HEK293 (cell line): ENCODE measurements around the gene MORF4L2.
A peak's percentile ranks its signal among the peaks of the same experiment; 100 is the strongest.

ENCODE experiments used
- CTCF ChIA-PET: fragments of 350-600 bp; formaldehyde crosslinking; extraction: SDS; loops from one replicate; lab custom pipeline; 2021; ENCODE audit warnings: antibody characterized with exemption; lab: Yijun Ruan, JAX
- POLR2A ChIA-PET: fragments of 300-600 bp; formaldehyde crosslinking; extraction: SDS; loops from one replicate; lab custom pipeline; 2020; ENCODE audit warnings: antibody characterized with exemption, inconsistent platforms; lab: Yijun Ruan, JAX
- H3K27ac ChIP-seq: fragments of 200-500 bp; sonication (Bioruptor generic); 2 replicates; pipeline ENCODE4 v1.5.1; 2014; ENCODE audit warnings: low read depth, low read length, control low read depth, inconsistent platforms; ENCODE audit errors: extremely low read depth
- H3K36me3 ChIP-seq, 2 experiments: fragments of 200-500 bp in 1 of 2; sonication (Bioruptor generic) in 1 of 2; 1 replicate in 1 of 2; 2 replicates in 1 of 2; pipeline ENCODE4 v1.5.1; 2014 to 2017; ENCODE audit warnings: inconsistent platforms in 2 of 2, low read length in 2 of 2; ENCODE audit not compliant: control insufficient read depth in 2 of 2, insufficient read depth in 1 of 2
- H3K4me1 ChIP-seq: fragments of 200-500 bp; sonication (Bioruptor generic); 2 replicates; pipeline ENCODE4 v1.5.1; 2014; ENCODE audit warnings: mild to moderate bottlenecking, low read length, inconsistent platforms; ENCODE audit not compliant: control insufficient read depth, insufficient read depth
- H3K4me3 ChIP-seq: 2 replicates; pipeline ENCODE4 v1.5.1; 2011; ENCODE audit warnings: low read depth, mild to moderate bottlenecking, control low read depth, low read length, moderate library complexity
- H3K9me3 ChIP-seq: fragments of 200-500 bp; sonication (Bioruptor generic); 2 replicates; pipeline ENCODE4 v1.5.1; 2014; ENCODE audit warnings: low read depth, low read length, inconsistent platforms; ENCODE audit not compliant: control insufficient read depth, insufficient read depth
- PBX3 ChIP-seq: sonication (generic); formaldehyde crosslinking; IDR thresholded peaks from 2 replicates; pipeline ENCODE4 v1.8.1; 2022; ENCODE audit warnings: mild to moderate bottlenecking, moderate library complexity, missing genetic modification reagents
- RBAK ChIP-seq: fragments of 450-650 bp; formaldehyde crosslinking; IDR thresholded peaks from 2 replicates; pipeline ENCODE4 v1.5.1; 2016; ENCODE audit warnings: missing biosample characterization, missing genetic modification characterization
- SCRT1 ChIP-seq: fragments of 450-650 bp; formaldehyde crosslinking; IDR thresholded peaks from 2 replicates; pipeline ENCODE4 v1.5.1; 2016; ENCODE audit warnings: missing biosample characterization, missing genetic modification characterization, borderline replicate concordance
- SETDB1 ChIP-seq: IDR thresholded peaks from one replicate; pipeline ENCODE4 v1.6.1; 2017; ENCODE audit warnings: mild to moderate bottlenecking, low read length, moderate library complexity, mixed read lengths; ENCODE audit not compliant: insufficient read length
- ZFHX2 ChIP-seq: fragments of 450-650 bp; formaldehyde crosslinking; conservative IDR thresholded peaks from 2 replicates; pipeline ENCODE4 v1.5.1; 2016; ENCODE audit warnings: missing biosample characterization, missing genetic modification characterization
- ZFP3 ChIP-seq: fragments of 450-650 bp; formaldehyde crosslinking; IDR thresholded peaks from 2 replicates; pipeline ENCODE4 v1.5.1; 2016; ENCODE audit warnings: low read depth, missing biosample characterization, missing genetic modification characterization
- ZNF155 ChIP-seq: fragments of 450-650 bp; formaldehyde crosslinking; IDR thresholded peaks from 2 replicates; pipeline ENCODE4 v1.5.1; 2016; ENCODE audit warnings: missing biosample characterization, missing genetic modification characterization
- ZNF157 ChIP-seq: fragments of 450-650 bp; formaldehyde crosslinking; IDR thresholded peaks from 2 replicates; pipeline ENCODE4 v1.5.1; 2016; ENCODE audit warnings: missing biosample characterization, missing genetic modification characterization
- ZNF202 ChIP-seq: fragments of 450-650 bp; formaldehyde crosslinking; IDR thresholded peaks from 2 replicates; pipeline ENCODE4 v1.5.1; 2016; ENCODE audit warnings: missing biosample characterization, missing genetic modification characterization, borderline replicate concordance
- ZNF23 ChIP-seq: fragments of 450-650 bp; formaldehyde crosslinking; IDR thresholded peaks from 2 replicates; pipeline ENCODE4 v1.5.1; 2016; ENCODE audit warnings: missing biosample characterization, missing genetic modification characterization, borderline replicate concordance
- ZNF350 ChIP-seq: fragments of 450-650 bp; formaldehyde crosslinking; IDR thresholded peaks from 2 replicates; pipeline ENCODE4 v1.5.0; 2017; ENCODE audit warnings: missing biosample characterization, mild to moderate bottlenecking, missing genetic modification characterization
- ZNF37A ChIP-seq: fragments of 450-650 bp; IDR thresholded peaks from 2 replicates; pipeline ENCODE4 v1.5.1; 2018; ENCODE audit warnings: missing biosample characterization, missing genetic modification characterization
- ZNF398 ChIP-seq: fragments of 450-650 bp; formaldehyde crosslinking; IDR thresholded peaks from 2 replicates; pipeline ENCODE4 v1.5.1; 2017; ENCODE audit warnings: missing biosample characterization, missing genetic modification characterization
- ZNF404 ChIP-seq: fragments of 450-650 bp; formaldehyde crosslinking; IDR thresholded peaks from 2 replicates; pipeline ENCODE4 v1.5.1; 2017; ENCODE audit warnings: missing biosample characterization, missing genetic modification characterization
- ZNF426 ChIP-seq: fragments of 450-650 bp; formaldehyde crosslinking; IDR thresholded peaks from 2 replicates; pipeline ENCODE4 v1.5.1; 2017; ENCODE audit warnings: missing biosample characterization, missing genetic modification characterization, mild to moderate bottlenecking, inconsistent platforms, moderate library complexity
- ZNF521 ChIP-seq: fragments of 450-650 bp; formaldehyde crosslinking; IDR thresholded peaks from 2 replicates; pipeline ENCODE4 v1.5.1; 2017; ENCODE audit warnings: missing biosample characterization, mild to moderate bottlenecking, missing genetic modification characterization
- ZNF658 ChIP-seq: fragments of 450-650 bp; formaldehyde crosslinking; IDR thresholded peaks from 2 replicates; pipeline ENCODE4; 2016; ENCODE audit warnings: missing biosample characterization, missing genetic modification characterization
- ZNF664 ChIP-seq: fragments of 450-650 bp; formaldehyde crosslinking; IDR thresholded peaks from 2 replicates; pipeline ENCODE4 v1.5.1; 2016; ENCODE audit warnings: missing biosample characterization, missing genetic modification characterization
- ZNF843 ChIP-seq: fragments of 450-650 bp; formaldehyde crosslinking; IDR thresholded peaks from 2 replicates; pipeline ENCODE4 v1.5.1; 2016; ENCODE audit warnings: missing biosample characterization, missing genetic modification characterization

The MORF4L2 gene

GRCh38 chrX:103722505-103722904 is 36.0 kb upstream of the MORF4L2 start:
- ChIA-PET POLR2A (no interaction called here), CTCF (interaction anchor here (0.5 to 0.6 kb wide), 2 partner anchors 94 to 154 kb away, joined by 3 read pairs; no protein-coding TSS in a partner anchor)
- TF ChIP-seq SETDB1, result no peak
- TF ChIP-seq ZNF37A (tag by site-specific recombination), result no peak
- TF ChIP-seq ZNF350 (tag by site-specific recombination), result no peak
- TF ChIP-seq ZFHX2 (tag by site-specific recombination), result no peak
- no peak for TF ChIP-seq ZNF843
- no peak for TF ChIP-seq PBX3 (CRISPR knock-in tag)
- TF ChIP-seq ZNF404 (tag by site-specific recombination), result no peak
- TF ChIP-seq RBAK (tag by site-specific recombination), result no peak
- no peak for TF ChIP-seq ZNF521 (tag by site-specific recombination)
- TF ChIP-seq ZNF155 (tag by site-specific recombination), result no peak
- TF ChIP-seq SCRT1, result no peak
- no peak for TF ChIP-seq ZFP3 (tag by site-specific recombination)
- no peak for TF ChIP-seq ZNF398
- TF ChIP-seq ZNF658, result no peak
- no peak for TF ChIP-seq ZNF23
- no peak for TF ChIP-seq ZNF157 (tag by site-specific recombination)
- TF ChIP-seq, all 188 proteins: peak for 0
- no peaks in the 10 kb centered on the region for H3K4me1 ChIP-seq
- H3K36me3 ChIP-seq, result no peaks in the 10 kb centered on the region
- H3K4me3 ChIP-seq, result no peak overlapping the region
- H3K27ac ChIP-seq, result no peak overlapping the region
- no peaks in the 10 kb centered on the region for H3K9me3 ChIP-seq

GRCh38 chrX:103718120-103718519 is 31.6 kb upstream of the MORF4L2 start:
- H3K4me3 ChIP-seq, result no peak overlapping the region
- POLR2A ChIA-PET, result no interaction called here
- H3K9me3 ChIP-seq, result no peaks in the 10 kb centered on the region
- no peaks in the 10 kb centered on the region for H3K4me1 ChIP-seq
- CTCF ChIA-PET, result no interaction called here
- no peak overlapping the region for H3K27ac ChIP-seq
- H3K36me3 ChIP-seq, result no peaks in the 10 kb centered on the region
- TF ChIP-seq ZNF426 (tag by site-specific recombination) (no peak), ZNF664 (tag by site-specific recombination) (0 out of 2 replicates have a peak, but pooled peaks have one; percentile 15)

DNA sequence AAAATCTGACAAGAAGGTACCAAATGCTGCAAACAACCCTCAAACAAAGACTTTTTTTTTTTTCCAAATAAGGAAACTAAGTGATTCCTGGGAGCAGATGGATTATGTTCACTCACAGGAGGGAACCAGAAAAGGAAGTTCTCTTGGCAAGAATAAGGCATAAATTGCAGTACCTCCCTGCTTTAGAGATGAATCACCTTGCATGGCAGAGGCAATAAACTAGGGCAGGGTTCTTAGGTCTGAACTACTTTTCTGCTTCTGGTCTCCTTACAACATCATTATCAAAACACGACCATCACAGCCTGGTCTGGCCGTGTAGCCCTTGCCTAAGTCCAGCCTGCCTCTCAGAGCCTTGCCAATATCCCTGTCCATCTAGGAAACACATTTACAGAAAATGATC is 30.5 kb upstream of the MORF4L2 start:
- ChIA-PET CTCF (no interaction called here), POLR2A (no interaction called here)
- Histone ChIP-seq H3K36me3 (no peaks in the 10 kb centered on the region), H3K9me3 (no peaks in the 10 kb centered on the region), H3K27ac (no peak overlapping the region), H3K4me1 (no peaks in the 10 kb centered on the region), H3K4me3 (no peak overlapping the region)
- TF ChIP-seq ZNF202 (tag by site-specific recombination), result no peak
